Measurements from ENCODE around the gene NMRK1. TPM values are rescaled to one million over a fixed set of nuclear protein-coding genes. Genes with fewer than 3 reads are reported as not detected.
A peak's percentile ranks its signal among the peaks of the same experiment; 100 is the strongest.

Gene NMRK1
- total RNA-seq, 3 donors from 2014 or later (not counting 1 experiment from before 2014, with no cell fraction given): 23.7 to 52.0 (median 44.4) TPM

- Histone ChIP-seq H3K4me1 (ENCODE audit: control insufficient read depth, insufficient read depth, low read length) (peaks cover 55% of the 10 kb centered on the region), H3K27me3 (ENCODE audit: control insufficient read depth, insufficient read depth, low read length) (no peaks in the 10 kb centered on the region), H3K9me3 (ENCODE audit: control insufficient read depth, insufficient read depth, low read length) (no peaks in the 10 kb centered on the region), H3K36me3 (ENCODE audit: control insufficient read depth, insufficient read depth, low read length) (peaks cover 10% of the 10 kb centered on the region), H3K27ac (ENCODE audit: low read length) (peak overlapping the region; percentile 29), H3K4me3 (ENCODE audit: low read length) (no peak overlapping the region)
- Mint-ChIP-seq H3K4me1 (peaks cover 83 to 85% of the 10 kb centered on the region in 2 donors), H3K27ac (peak overlapping the region; percentile 92 to 100), H3K27me3 (ENCODE audit: low read depth in 2 of 2) (no peaks in the 10 kb centered on the region), H3K9me3 (no peaks in the 10 kb centered on the region), H3K36me3 (no peaks in the 10 kb centered on the region), H3K4me3 (peak overlapping the region; percentile 45)
- no peak for ATAC-seq
- WGBS (ENCODE audit: insufficient coverage): 87% methylated on average over 4 of the region's 4 CpGs
- no peak for DNase-seq
- no peak for TF ChIP-seq CTCF (IDR thresholded peaks at IDR 0.05)
- intact Hi-C loops (cut with micrococcal nuclease): no loop called here
Observed at GRCh38 chr9:75096796-75097195, 8.8 kb upstream of the NMRK1 start.

GRCh38 chr9:75092766-75093165, 4.8 kb upstream of the NMRK1 start:
- Histone ChIP-seq H3K36me3 (ENCODE audit: control insufficient read depth, insufficient read depth, low read length) (peaks cover 6% of the 10 kb centered on the region), H3K4me3 (ENCODE audit: low read length) (no peak overlapping the region), H3K27ac (ENCODE audit: low read length) (peak overlapping the region; percentile 92), H3K4me1 (ENCODE audit: control insufficient read depth, insufficient read depth, low read length) (peaks cover 50% of the 10 kb centered on the region), H3K27me3 (ENCODE audit: control insufficient read depth, insufficient read depth, low read length) (no peaks in the 10 kb centered on the region), H3K9me3 (ENCODE audit: control insufficient read depth, insufficient read depth, low read length) (no peaks in the 10 kb centered on the region)
- Mint-ChIP-seq H3K9me3 (no peaks in the 10 kb centered on the region), H3K4me1 (peaks cover 87% of the 10 kb centered on the region in 2 donors), H3K27me3 (ENCODE audit: low read depth in 2 of 2) (no peaks in the 10 kb centered on the region), H3K36me3 (no peaks in the 10 kb centered on the region), H3K4me3 (peak overlapping the region; percentile 90), H3K27ac (peak overlapping the region; percentile 92 to 100)
- intact Hi-C loops (cut with micrococcal nuclease): no loop called here
- 54% methylated on average over 4 of the region's 4 CpGs for WGBS (ENCODE audit: insufficient coverage)
- TF ChIP-seq CTCF (IDR thresholded peaks at IDR 0.05): no peak
- ATAC-seq (no peak), DNase-seq (no peak)

GRCh38 chr9:75090579-75090978, 2.6 kb upstream of the NMRK1 start:
- no peaks in the 10 kb centered on the region for H3K36me3 Mint-ChIP-seq
- peak overlapping the region; percentile 11 for H3K4me3 ChIP-seq (ENCODE audit: low read length)
- ATAC-seq: no peak
- peaks cover 85 to 87% of the 10 kb centered on the region in 2 donors for H3K4me1 Mint-ChIP-seq
- peak overlapping the region; percentile 92 to 100 for H3K27ac Mint-ChIP-seq
- peaks cover 2% of the 10 kb centered on the region for H3K36me3 ChIP-seq (ENCODE audit: control insufficient read depth, insufficient read depth, low read length)
- H3K4me3 Mint-ChIP-seq: peak overlapping the region; percentile 100
- peaks cover 48% of the 10 kb centered on the region for H3K4me1 ChIP-seq (ENCODE audit: control insufficient read depth, insufficient read depth, low read length)
- H3K27me3 Mint-ChIP-seq (ENCODE audit: low read depth in 2 of 2): no peaks in the 10 kb centered on the region
- no peaks in the 10 kb centered on the region for H3K27me3 ChIP-seq (ENCODE audit: control insufficient read depth, insufficient read depth, low read length)
- no peak for TF ChIP-seq CTCF (IDR thresholded peaks at IDR 0.05)
- peak overlapping the region; percentile 92 for H3K27ac ChIP-seq (ENCODE audit: low read length)
- H3K9me3 ChIP-seq (ENCODE audit: control insufficient read depth, insufficient read depth, low read length): no peaks in the 10 kb centered on the region
- H3K9me3 Mint-ChIP-seq: no peaks in the 10 kb centered on the region
- DNase-seq: no peak
- 71% methylated on average over 3 of the region's 4 CpGs for WGBS (ENCODE audit: insufficient coverage)
- intact Hi-C loops (cut with micrococcal nuclease): loop anchor here (1.0 kb wide), 1 partner anchor 14 kb away; no protein-coding TSS in a partner anchor

- WGBS (ENCODE audit: insufficient coverage): 0% methylated on average over 6 of the region's 11 CpGs
Observed at GRCh38 chr9:75089373-75089766, 1.4 kb upstream of the NMRK1 start.

More at GRCh38 chr9:75089373-75089766, 1.4 kb upstream of the NMRK1 start:
- H3K27ac ChIP-seq (ENCODE audit: low read length): peak overlapping the region; percentile 92
- Mint-ChIP-seq H3K4me1 (peaks cover 79 to 87% of the 10 kb centered on the region in 2 donors), H3K9me3 (no peaks in the 10 kb centered on the region), H3K4me3 (peak overlapping the region; percentile 100), H3K27ac (peak overlapping the region; percentile 92 to 100), H3K36me3 (no peaks in the 10 kb centered on the region), H3K27me3 (ENCODE audit: low read depth in 2 of 2) (no peaks in the 10 kb centered on the region)
- no peaks in the 10 kb centered on the region for H3K9me3 ChIP-seq (ENCODE audit: control insufficient read depth, insufficient read depth, low read length)
- no peak for ATAC-seq
- intact Hi-C loops (cut with micrococcal nuclease): loop anchor here (2.0 to 10.0 kb wide), 5 partner anchors 33 to 1937 kb away; partner anchors contain the start of genes C9orf40 and RFK
- no peaks in the 10 kb centered on the region for H3K27me3 ChIP-seq (ENCODE audit: control insufficient read depth, insufficient read depth, low read length)
- H3K4me1 ChIP-seq (ENCODE audit: control insufficient read depth, insufficient read depth, low read length): peaks cover 39% of the 10 kb centered on the region
- no peaks in the 10 kb centered on the region for H3K36me3 ChIP-seq (ENCODE audit: control insufficient read depth, insufficient read depth, low read length)
- H3K4me3 ChIP-seq (ENCODE audit: low read length): peak overlapping the region; percentile 98
- DNase-seq: no peak
- TF ChIP-seq CTCF (IDR thresholded peaks at IDR 0.05): no peak
